ENCODE results near the gene ZSCAN31.
"Not testable (repeated sequence)": the region's sequence is repeated elsewhere in the genome, so short reads cannot be mapped to it uniquely, and the experiment has no call there.

The ZSCAN31 gene

DNA sequence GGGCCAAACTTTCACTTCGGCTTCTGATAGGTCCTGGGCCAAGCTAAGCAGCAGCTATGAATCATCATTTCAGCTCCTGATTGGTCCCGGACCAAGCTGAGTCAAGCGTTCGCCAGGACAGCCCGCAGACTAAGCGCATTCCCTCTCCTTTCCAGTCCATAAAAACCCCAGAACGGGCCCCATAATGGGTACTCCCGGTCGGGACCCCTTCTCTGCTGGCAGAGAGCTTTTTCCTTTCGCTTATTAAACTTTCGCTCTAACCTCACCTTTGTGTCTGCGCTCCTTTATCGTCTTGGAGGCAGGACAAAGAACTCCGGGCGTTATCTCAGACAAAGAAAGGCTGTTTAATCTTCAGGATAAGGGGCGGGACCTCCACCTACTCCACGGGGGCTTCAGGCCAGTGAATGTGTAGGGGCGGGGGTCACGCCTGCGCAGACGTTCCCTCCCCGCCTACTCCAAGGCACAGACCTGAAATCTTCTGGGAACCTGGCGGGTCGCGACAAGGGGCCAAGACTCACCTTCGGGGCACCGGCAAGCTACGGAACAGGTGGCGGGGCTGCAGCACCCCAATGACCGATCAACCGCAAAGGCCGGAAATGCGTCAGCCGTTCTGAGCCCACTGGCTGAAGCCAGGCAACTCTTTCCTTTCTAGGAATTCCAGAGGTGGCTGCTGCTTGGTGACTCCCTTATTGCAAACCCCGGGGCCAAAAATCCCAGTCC, at the start of gene ZSCAN31:
Gene ZSCAN31 (minus strand): TSS at position 585 of the 720 bp plus-strand sequence. CDS start 6,465 bp downstream, outside the sequence.
- DNase-seq: no peak

DNA sequence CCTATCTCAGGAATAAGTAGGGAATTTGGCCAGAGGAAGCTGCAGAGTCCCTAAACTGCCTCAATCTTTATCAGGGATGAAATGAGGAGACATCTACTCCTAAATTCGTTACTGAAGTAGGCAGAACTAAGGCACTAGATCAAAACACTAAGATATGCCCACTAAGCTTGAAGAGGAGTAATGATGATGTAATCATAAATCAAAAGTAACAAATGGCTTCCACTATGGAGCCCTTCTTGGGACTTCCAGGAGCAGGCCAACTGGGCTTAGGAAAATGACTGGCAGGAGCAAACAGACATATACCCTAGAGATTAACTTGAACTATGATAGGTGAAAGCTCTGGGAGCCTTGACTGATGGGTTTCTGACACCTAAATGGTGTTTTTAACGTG, 48.2 kb upstream of the ZSCAN31 start:
- DNase-seq: no peak

DNA sequence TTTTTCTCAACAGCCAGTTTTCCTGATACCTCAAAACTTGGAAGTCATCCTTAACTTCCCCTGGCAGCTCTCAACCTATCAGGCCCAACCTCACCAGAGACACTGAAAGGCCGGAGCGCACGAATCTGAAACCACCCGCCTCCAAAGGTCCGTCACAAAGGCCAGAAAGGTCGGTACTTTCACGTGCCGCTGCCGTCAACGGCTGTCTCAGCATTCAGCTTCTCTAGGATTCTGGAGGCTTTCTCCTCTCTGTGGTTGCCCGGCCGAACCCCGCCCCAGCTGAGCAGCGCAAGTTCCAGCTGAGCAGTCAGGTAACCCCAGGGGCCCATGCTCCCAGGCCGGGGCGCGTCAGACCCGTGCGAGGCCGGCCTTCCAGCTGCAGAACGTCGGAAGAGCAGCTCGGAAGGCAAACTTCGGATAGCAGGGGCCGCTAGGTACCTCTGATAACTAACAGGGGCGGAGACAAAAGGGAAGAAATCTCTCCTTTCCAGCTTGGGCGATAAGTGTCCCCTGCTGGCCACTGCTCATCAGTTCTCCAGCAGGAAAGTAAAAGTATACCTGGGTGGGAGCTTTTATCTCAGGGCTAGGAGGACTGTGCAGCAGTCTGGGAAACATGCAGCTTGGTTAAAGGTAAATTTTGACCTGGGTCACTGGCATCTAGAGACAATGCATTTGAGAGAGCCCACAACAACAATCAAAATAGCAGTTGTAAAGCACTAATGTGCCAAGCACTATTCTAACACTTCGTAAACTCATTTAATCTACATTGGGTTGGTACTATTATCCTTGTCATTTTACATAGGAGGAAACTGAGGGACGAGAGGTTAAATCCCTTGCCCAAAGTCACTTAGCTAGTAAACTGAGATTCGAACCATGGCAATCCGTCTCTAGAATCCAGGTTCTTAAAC, 47.5 kb upstream of the ZSCAN31 start:
- peak; percentile 68 to 86 for DNase-seq

DNA sequence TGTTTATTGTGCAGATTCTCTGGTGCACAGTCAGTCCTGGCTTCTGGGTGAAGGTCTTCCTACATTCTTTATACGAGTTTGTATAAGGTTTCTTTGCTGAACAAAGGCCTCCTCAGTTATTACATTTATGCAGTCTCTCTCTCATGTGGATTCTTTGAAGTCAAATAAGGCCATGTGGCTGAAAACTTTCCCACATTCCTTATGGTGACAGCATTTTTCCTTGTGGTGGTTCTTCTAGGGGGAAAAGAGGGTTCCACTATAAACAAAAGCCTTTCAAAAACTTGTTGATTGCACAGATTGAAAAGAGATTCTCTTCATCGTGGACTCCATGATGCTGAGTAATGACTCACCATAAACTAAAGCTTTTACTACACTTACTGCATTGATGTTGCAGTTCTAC, 44.4 kb upstream of the ZSCAN31 start:
- DNase-seq: no peak

DNA sequence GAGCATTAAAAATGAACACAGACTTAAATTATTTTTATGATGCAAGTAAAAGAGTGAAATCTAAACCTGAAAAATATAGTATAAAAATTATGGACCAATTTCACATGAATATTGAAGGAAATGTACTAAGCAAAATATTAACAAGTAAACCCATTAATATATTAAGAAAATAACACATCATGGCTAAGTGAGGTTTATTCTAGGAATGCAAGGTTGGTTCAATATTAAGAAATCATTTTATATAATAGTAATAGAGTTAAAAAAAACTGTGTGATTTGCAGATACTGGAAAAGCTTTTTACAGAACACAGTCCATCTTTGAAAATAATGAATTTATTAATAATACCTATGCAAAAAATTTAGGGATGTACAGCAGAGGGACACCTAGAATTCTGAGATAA, 42.7 kb upstream of the ZSCAN31 start:
- no peak for DNase-seq

DNA sequence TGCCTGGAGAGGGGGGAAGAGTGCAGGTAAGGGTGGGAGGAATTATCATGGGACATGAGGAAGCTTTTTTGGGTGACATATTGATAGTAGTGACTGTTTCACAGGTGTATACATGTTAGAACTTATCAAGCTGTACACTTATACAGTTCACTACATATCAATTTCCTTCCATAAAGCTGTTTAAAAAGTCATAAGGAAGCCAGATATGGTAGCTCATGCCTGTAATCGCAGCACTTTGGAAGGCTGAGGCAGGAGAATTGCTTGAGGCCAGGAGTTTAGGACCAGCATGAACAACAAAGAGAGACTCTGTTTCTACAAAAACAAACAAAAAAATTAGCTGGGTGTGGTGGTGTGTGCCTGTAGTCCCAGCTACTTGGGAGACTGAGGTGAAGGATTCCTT, 41.9 kb upstream of the ZSCAN31 start:
- DNase-seq: no peak

DNA sequence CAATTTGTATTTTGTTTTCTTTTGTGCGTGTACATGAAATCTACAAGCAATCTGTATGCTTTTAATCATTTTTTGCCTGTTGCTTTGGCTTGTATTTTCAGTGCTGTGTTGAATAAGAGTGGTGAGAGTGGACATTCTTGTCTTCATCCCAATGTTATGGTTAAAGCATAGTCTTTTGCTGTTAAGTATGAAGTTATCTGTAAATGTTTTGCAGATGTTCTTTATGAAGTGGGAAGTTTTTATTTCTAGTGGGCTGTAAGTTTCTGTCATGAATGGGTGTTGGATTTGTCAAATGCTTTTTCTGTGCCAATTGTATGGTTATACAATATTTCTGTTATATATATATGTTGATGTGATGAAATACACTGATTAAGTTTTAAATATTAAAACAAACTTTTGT, 38.0 kb upstream of the ZSCAN31 start:
- no peak for DNase-seq

DNA sequence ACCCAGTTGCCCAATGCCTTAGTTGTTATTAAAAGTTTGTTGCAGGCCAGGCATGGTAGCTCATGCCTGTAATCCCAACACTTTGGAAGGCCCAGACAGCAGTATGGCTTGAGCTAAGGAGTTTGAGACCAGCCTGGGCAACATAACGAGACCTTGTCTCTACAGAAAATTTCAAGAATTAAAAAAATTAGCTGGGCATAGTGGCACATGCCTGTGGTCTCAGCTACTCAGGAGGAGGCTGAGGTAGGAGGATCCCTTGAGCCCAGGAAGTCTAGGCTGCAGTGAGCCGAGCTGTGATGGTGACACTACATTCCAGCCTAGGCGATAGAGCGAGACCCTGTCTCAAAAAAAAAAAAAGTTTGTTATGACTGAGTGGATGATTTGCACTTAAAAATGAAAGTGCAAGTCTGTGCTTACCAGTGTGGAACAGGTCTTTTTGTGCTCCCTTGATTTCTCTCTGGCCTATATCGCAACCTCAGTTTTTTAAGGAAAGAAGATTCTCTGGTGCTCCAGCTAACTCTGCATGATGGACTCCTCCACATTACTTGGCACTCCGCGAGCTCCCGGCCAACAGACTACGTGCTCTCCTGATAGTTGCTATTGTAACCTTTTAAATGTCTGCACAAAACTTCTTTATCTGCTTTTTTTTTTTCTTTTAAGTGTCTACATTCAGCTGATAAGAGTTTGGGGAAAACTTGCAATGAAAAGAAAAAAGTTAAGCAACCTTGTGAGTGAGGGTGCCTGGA, 35.9 kb upstream of the ZSCAN31 start:
- no peak for DNase-seq

DNA sequence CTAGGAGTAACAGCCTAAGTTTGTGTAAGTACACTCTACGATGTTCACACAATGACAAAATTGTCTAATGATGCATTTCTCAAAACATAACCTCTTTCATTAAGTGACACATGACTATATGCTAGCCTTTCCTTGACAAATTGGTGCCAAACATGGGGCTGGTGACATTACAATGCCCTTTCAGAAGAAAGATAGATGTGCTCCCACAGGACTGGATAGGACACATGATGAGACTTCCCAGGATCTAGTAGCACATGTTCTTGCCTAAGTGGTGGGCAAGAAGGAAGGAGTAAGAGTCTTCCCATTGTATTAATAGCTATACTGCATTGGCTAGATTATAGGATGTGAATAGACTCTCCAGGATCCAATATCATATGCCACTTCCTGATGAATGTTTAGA, 35.3 kb upstream of the ZSCAN31 start:
- no peak for DNase-seq

DNA sequence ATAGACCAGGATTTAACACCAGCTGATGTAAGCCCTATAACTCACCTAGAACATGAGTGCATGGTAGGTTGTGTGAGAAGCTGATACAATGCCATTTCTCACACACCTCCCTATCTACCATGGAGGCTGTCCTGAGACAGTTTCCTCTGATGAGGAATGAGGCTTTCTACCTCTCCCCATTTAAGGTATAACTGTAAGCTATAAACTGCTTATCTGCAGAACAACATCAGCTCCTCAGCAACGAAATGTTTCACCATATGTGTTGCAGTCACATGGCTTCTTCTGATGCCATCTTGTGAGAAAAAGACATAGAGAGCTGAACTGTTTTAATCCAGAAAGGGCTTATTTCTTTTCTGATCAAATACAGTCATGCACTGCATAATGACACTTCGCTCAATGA, 34.5 kb upstream of the ZSCAN31 start:
- DNase-seq: no peak

DNA sequence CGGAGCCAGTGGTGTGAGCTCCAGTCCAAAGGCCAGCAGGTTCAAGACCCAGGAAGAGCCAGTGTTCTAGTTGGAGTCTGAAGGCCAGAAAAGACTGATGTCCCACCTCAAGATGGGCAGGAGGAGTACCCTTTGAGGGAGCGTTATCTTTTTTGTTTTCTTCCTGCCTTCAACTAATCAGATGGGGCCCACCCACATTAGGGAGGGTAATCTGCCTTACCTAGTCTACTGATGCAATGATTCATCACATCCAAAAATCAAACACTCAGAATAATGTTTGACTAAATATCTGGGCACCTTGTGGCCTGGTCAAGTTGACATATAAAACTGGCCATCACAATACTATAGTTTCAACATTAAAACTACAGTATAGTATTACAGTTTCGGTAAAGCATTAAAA, 33.5 kb upstream of the ZSCAN31 start:
- DNase-seq: no peak

DNA sequence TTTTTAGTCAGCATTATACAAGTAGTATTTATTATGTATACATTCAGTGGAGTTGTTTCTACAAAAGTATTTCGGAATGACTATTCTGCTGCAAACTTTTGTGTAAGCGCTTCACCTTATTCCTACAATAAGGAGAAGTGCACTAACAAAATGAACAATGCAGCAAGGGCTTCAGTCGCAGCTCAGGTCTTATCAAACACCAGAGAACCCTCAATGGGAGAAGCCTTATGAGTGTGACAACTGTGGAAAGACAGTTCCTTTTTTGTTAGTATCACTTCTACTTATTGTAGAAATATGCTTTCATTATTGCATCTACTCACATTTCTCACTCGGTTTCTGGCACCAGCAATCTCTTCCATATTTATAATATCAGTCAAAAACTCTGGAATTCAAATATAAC, 32.6 kb upstream of the ZSCAN31 start:
- DNase-seq: no peak

DNA sequence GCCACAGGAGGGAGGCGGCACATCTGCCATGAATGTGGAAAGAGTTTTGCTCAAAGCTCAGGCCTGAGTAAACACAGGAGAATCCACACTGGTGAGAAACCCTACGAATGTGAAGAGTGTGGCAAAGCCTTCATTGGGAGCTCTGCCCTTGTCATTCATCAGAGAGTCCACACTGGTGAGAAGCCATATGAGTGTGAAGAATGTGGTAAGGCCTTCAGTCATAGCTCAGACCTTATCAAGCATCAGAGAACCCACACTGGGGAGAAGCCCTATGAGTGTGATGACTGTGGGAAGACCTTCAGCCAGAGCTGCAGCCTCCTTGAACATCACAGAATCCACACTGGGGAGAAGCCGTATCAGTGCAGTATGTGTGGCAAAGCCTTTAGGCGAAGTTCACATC, 29.6 kb upstream of the ZSCAN31 start:
- not testable (repeated sequence) for DNase-seq

DNA sequence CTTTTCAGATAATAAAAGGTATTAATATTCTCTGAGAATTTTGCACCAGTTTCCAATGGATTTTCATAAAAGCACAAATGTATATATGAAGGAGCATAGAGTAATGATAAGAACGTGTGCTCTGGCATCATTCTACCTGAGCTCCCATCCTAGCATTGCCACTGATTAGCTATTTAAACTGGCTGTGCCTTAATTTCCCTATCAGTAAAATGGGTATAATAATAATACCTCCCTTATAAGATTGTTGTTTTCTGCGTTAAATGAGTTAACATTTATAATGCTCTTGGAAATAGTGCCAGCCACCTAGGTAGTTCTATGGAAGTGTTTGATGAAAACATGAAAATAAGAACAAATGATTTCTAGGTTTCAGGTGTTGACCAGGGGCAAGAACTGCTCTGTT, 25.0 kb upstream of the ZSCAN31 start:
- DNase-seq: no peak

DNA sequence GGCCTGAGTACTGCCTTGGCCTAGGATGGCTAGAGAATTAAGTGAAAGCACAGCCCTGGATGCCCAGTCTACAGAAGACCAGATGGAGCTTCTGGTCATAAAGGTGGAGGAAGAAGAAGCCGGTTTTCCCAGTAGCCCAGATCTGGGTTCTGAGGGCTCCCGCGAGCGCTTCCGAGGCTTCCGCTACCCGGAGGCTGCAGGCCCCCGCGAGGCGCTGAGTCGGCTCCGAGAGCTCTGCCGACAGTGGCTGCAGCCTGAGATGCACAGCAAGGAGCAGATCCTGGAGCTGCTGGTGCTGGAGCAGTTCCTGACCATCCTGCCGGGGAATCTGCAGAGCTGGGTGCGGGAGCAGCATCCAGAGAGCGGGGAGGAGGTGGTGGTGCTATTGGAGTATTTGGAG, 23.6 kb upstream of the ZSCAN31 start:
- DNase-seq: not testable (repeated sequence)

DNA sequence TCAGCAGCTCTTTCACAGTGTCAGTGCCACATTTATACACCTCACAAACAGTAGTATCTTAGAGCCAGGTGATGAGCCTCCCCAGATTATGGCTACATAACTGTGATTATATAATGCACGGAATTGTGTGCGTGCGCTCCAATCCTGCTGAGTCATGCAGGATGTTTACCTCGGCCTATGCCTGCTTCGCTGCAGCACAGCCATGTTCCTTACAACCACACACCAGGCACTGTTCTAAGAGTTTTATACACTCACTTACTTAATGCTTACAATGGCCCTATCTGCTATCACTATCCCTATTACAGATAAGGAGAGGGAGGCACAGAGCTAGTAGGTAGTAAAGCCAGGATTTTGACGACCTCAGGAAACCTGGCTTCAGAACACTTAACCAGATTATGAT, 21.1 kb upstream of the ZSCAN31 start:
- DNase-seq: no peak

DNA sequence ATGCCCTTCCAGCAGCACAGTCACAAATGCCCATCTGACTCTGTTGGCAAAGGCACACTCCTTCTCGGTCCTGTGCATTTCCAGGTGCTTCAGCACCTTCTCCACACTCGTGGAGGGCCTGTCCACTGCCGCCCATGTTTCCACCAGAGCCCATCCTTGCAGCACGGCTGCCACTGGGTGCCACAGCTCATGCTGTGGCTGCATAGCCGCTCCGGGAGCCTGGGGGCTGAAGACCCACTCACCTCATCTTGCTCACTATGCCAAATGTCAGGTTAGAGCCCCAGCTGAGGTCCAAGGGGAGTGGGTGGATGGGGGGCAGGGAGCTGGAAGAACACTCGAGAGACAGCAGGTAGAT, 20.7 kb upstream of the ZSCAN31 start:
- no peak for DNase-seq

DNA sequence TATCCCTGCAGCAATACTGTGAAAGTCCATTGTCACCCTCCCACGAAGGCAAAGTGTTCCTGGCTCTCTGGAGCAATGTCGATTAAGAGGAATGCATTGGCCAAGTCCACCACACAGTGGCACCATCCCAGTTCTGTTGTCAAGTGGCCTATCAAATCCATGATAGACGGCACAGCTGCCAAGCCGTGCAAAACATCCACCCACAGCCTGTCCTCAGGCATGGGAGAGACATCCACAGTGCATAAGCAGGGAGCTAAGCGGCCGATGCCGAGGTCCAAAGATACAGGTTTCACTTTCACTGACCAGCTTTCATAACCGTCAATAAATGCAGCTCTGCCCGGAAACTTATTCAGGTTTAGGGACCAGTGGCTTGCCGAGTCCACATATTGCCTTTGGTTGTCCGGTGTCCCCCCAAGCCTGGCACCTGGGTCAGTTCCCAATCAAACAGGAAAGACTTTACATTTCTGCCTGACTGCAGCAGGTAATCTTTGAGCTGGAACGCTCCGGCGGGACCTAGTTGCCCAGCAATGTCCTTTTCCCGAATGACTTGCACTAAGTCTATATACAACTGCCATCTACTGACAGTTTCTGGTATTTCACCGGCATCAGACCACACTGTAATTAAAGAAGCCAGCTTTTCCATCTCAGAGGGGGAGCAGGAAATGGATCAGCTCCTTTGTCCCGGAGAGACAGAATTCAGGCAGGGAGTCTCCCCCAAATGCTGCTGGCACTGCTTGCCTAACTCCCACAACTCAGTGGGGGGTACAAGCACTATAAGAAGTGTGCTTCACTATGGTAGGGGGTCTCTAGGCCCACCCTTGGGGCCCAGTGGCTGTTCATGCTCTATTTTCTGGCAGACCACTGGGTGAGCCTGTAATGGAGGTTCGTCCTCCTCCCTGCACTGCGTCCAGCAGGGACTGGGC, 20.1 kb upstream of the ZSCAN31 start:
- DNase-seq: peak; percentile 83 to 92

DNA sequence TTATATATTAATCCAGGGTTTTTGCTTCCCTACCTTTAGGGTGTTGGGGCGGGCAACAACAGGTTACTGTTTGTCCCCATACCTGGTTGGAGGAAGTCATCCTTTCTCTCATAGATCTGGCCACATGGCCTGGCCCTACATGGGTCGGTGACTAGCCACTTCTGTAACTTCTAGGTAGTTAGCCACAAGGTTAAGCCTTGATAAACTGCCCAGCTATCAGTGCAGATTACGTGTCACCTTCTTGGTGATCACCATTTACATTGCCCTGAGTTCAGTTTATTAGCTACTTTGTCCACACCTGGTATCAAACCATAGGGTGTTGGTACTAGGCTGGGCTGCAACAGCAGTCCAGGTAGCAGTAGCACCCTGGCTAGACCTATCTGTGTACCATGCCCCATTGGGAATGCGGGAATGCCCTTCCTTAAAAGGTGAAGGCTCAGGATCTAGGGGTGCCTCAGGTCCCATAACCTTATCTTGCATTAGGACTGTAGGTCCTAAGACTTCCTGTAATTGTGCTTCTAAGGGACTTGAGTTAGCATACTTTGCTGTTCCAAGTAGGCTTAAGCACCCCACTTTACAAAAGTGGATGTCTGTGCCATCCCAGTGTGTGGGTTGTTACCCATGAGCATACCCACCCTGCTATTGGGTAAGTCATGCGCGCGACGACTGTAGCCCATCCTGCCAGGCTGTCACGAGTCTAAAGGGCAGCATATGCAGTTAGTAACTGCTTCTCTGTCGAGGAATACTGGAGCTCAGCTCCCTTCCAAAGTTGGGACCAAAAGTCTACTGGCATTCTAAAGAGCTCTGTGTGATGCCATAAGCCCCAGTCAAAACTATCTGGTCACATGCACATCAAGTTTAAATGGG, 19.0 kb upstream of the ZSCAN31 start:
- DNase-seq: no peak

DNA sequence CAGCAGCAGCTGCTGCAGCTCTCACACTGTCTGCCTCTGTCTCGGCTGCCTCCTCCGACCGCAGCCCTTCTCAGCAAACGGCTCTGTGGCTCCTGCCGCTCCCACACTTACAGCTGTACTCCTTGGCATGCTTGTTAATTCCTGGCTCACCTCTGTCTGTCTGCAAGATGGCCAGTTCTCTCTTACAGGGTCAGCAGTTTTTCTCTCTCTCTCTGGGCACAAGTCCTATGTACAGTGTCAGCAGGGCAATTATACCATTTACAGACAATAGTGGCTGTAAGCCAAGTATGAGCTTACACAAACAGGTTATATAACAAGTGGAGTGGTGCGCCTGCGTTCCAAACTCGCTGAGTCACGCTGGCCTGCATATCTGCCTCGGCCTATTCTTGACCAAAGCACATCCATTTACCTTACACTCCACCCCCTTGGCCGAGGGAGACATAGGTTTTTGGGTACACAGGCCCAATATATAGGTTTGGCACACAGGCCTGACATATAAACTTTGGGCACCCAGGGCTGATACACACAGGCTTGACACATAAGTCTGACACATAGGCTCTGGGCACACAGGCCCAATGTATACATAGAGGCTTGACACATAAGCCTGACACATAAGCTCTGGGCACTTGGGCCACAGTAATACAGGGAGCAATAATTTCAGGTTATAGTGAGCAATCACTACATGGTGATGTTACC, 18.2 kb upstream of the ZSCAN31 start:
- DNase-seq: peak; percentile 54 to 83

DNA sequence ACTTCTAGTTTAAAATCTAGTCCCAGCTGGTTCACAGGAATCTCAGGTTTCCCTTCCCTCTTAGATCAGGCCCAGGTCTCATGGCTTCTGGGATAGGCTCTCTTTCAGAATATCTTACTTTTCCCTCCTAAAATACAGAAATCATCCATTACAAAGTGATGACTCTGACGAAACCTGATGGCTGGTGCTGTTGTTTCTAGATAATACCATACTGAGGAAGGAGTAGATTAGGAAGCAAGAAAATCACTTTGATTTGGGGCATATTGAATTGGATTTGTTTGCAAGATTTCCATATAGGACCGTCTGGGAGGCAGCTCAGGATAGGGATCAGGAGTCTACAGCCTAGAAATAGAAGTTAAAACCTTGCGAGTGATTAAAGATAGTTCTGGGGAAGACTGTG, 17.4 kb upstream of the ZSCAN31 start:
- DNase-seq: no peak
